B cell (primary cell): ENCODE measurements around the gene PDE11A.

Experiments
- CTCF ChIP-seq: fragments of 200-600 bp; IDR thresholded peaks from one replicate; pipeline ENCODE4 v1.8.0; 2022; ENCODE audit warnings: antibody characterized with exemption, mild to moderate bottlenecking
- EZH2 ChIP-seq: IDR thresholded peaks from 2 replicates; pipeline ENCODE4 v1.6.1; 2012; ENCODE audit warnings: borderline replicate concordance, low read depth, mild to moderate bottlenecking, moderate library complexity, low read length; ENCODE audit not compliant: insufficient read depth, poor library complexity, severe bottlenecking

- TF ChIP-seq CTCF (no peak), EZH2 (no peak)
Measured at GRCh38 chr2:177603181-177603580, 469.4 kb downstream of the PDE11A start.
